ENCODE measurements around the gene ARHGEF11.
A peak's percentile ranks its signal among the peaks of the same experiment; 100 is the strongest.

GRCh38 chr1:157045250-157046218 lies at the start of gene ARHGEF11:
- TF ChIP-seq KDM1A (IDR thresholded peaks at IDR 0.05), result no peak
- TF ChIP-seq, protein P1, sequence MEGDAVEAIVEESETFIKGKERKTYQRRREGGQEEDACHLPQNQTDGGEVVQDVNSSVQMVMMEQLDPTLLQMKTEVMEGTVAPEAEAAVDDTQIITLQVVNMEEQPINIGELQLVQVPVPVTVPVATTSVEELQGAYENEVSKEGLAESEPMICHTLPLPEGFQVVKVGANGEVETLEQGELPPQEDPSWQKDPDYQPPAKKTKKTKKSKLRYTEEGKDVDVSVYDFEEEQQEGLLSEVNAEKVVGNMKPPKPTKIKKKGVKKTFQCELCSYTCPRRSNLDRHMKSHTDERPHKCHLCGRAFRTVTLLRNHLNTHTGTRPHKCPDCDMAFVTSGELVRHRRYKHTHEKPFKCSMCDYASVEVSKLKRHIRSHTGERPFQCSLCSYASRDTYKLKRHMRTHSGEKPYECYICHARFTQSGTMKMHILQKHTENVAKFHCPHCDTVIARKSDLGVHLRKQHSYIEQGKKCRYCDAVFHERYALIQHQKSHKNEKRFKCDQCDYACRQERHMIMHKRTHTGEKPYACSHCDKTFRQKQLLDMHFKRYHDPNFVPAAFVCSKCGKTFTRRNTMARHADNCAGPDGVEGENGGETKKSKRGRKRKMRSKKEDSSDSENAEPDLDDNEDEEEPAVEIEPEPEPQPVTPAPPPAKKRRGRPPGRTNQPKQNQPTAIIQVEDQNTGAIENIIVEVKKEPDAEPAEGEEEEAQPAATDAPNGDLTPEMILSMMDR (IDR thresholded peaks at IDR 0.05 in 2 of 3, conservative IDR thresholded peaks at IDR 0.05 in 1 of 3; ENCODE audit: insufficient read depth in 2 of 3, low read depth in 1 of 3, low read length in 3 of 3), result no peak
- no peak for TF ChIP-seq EZH2 (IDR thresholded peaks at IDR 0.05; ENCODE audit: borderline replicate concordance, low read depth, low read length)
- no peak for TF ChIP-seq DDX20 (tag; IDR thresholded peaks at IDR 0.05; ENCODE audit: low read depth)
- TF ChIP-seq ZNF431 (CRISPR knock-in tag; IDR thresholded peaks at IDR 0.05), result no peak
- no peak for TF ChIP-seq SETDB1 (IDR thresholded peaks at IDR 0.05; ENCODE audit: low read length)
- TF ChIP-seq FOXK1 (CRISPR knock-in tag; IDR thresholded peaks at IDR 0.05; ENCODE audit: borderline replicate concordance), result no peak
- TF ChIP-seq ELF1 (tag; IDR thresholded peaks at IDR 0.05), result peak; percentile 77
- no peak for TF ChIP-seq ETV6 (IDR thresholded peaks at IDR 0.05; ENCODE audit: borderline replicate concordance in 1 of 2, low read depth in 2 of 2, low read length in 1 of 2)
- no peak for TF ChIP-seq ETV6 (CRISPR knock-in tag; IDR thresholded peaks at IDR 0.05; ENCODE audit: borderline replicate concordance)
- no peak for TF ChIP-seq XRCC5 (IDR thresholded peaks at IDR 0.05; ENCODE audit: low read depth, low read length)
- TF ChIP-seq, protein P2, sequence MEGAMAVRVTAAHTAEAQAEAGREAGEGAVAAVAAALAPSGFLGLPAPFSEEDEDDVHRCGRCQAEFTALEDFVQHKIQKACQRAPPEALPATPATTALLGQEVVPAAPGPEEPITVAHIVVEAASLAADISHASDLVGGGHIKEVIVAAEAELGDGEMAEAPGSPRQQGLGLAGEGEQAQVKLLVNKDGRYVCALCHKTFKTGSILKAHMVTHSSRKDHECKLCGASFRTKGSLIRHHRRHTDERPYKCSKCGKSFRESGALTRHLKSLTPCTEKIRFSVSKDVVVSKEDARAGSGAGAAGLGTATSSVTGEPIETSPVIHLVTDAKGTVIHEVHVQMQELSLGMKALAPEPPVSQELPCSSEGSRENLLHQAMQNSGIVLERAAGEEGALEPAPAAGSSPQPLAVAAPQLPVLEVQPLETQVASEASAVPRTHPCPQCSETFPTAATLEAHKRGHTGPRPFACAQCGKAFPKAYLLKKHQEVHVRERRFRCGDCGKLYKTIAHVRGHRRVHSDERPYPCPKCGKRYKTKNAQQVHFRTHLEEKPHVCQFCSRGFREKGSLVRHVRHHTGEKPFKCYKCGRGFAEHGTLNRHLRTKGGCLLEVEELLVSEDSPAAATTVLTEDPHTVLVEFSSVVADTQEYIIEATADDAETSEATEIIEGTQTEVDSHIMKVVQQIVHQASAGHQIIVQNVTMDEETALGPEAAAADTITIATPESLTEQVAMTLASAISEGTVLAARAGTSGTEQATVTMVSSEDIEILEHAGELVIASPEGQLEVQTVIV (CRISPR knock-in tag; IDR thresholded peaks at IDR 0.05; ENCODE audit: borderline replicate concordance), result no peak
- no peak for TF ChIP-seq SRSF7 (optimal IDR thresholded peaks at IDR 0.05; ENCODE audit: low read depth, low read length)
- TF ChIP-seq TARDBP (IDR thresholded peaks at IDR 0.05), result 0 out of 2 replicates have a peak, but pooled peaks have one; percentile 22

All from K562 (cell line).